ENCODE measurements around the gene KCNMB1.

KCNMB1 gene

DNA sequence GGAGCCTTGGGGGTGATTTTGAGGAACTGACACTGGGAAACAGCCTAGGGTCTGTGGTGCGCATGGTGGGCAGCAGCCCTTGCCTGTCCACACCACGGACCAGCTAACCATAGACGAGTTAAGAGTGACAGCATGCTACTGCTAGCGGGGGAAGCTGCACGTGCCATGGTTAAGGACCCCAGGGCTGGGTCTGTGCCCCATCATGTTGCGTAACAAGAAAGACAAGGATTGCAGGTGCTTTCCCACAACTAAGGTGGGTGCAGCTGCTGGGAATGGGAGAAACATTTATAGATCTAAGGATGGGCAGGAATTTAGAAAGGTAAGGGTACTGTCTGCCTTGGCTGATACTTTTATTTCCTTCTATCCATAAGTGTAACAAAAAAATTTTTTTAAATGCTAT, 17.9 kb upstream of the KCNMB1 start:
- no peak overlapping the region for H3K4me3 ChIP-seq (ENCODE audit: low read depth, low read length)
- no peak for DNase-seq (ENCODE audit: low read depth)
- TF ChIP-seq, protein P1, sequence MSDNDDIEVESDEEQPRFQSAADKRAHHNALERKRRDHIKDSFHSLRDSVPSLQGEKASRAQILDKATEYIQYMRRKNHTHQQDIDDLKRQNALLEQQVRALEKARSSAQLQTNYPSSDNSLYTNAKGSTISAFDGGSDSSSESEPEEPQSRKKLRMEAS (IDR thresholded peaks at IDR 0.05; ENCODE audit: low read depth, low read length), result no peak
- TF ChIP-seq, protein P2, sequence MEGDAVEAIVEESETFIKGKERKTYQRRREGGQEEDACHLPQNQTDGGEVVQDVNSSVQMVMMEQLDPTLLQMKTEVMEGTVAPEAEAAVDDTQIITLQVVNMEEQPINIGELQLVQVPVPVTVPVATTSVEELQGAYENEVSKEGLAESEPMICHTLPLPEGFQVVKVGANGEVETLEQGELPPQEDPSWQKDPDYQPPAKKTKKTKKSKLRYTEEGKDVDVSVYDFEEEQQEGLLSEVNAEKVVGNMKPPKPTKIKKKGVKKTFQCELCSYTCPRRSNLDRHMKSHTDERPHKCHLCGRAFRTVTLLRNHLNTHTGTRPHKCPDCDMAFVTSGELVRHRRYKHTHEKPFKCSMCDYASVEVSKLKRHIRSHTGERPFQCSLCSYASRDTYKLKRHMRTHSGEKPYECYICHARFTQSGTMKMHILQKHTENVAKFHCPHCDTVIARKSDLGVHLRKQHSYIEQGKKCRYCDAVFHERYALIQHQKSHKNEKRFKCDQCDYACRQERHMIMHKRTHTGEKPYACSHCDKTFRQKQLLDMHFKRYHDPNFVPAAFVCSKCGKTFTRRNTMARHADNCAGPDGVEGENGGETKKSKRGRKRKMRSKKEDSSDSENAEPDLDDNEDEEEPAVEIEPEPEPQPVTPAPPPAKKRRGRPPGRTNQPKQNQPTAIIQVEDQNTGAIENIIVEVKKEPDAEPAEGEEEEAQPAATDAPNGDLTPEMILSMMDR (IDR thresholded peaks at IDR 0.05; ENCODE audit: low read depth, low read length), result no peak
- TF ChIP-seq MYC (IDR thresholded peaks at IDR 0.05; ENCODE audit: low read depth, low read length) (no peak), POLR2A (IDR thresholded peaks at IDR 0.05; ENCODE audit: extremely low read depth, insufficient read length) (no peak)

DNA sequence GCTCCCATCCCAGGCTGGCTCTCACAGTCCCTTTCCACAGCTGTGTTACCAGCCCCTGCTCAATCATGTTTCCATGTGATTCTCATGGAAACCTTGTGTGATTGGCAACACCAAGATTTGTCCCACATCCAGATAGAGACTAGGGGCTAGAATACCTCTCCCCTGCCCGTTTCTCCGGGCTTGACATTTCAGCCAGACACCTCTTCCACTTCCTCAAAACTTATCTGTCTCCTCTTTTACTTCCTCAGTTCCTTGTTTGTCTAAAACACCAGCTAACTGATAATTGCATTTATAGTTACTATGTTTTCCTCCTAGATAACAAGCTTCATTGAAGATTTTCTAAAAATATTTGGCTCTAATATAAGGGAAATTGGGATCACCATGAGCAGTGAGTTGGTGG, 16.6 kb upstream of the KCNMB1 start:
- H3K4me3 ChIP-seq (ENCODE audit: low read depth, low read length), result no peak overlapping the region
- DNase-seq (ENCODE audit: low read depth), result peak; percentile 29
- TF ChIP-seq, protein P2 (IDR thresholded peaks at IDR 0.05; ENCODE audit: low read depth, low read length), result no peak
- TF ChIP-seq MYC (IDR thresholded peaks at IDR 0.05; ENCODE audit: low read depth, low read length) (no peak), POLR2A (IDR thresholded peaks at IDR 0.05; ENCODE audit: extremely low read depth, insufficient read length) (no peak)
- TF ChIP-seq, protein P1 (IDR thresholded peaks at IDR 0.05; ENCODE audit: low read depth, low read length), result no peak

DNA sequence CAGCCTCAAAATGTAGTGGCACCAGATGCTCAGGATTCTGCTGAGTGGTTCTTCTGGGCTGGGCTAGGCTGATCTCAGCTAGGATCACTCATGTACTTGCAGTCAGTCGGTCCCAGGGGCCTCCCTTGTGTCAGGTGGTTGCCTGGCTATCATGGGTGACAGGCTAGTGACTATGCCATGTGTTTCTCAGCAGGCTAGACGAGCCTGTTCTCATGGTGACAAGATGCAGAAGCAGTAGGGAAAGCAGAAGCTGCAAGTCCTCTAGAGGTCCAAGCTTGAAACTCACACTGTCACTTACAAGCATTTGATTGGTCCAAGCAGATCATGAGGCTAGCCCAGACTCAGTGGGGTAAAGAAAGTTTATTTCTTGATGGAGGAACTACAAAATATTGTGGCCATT, 15.2 kb upstream of the KCNMB1 start:
- DNase-seq (ENCODE audit: low read depth), result peak; percentile 53
- no peak overlapping the region for H3K4me3 ChIP-seq (ENCODE audit: low read depth, low read length)
- TF ChIP-seq, protein P2 (IDR thresholded peaks at IDR 0.05; ENCODE audit: low read depth, low read length), result no peak
- no peak for TF ChIP-seq POLR2A (IDR thresholded peaks at IDR 0.05; ENCODE audit: extremely low read depth, insufficient read length)
- TF ChIP-seq, protein P1 (IDR thresholded peaks at IDR 0.05; ENCODE audit: low read depth, low read length), result no peak
- no peak for TF ChIP-seq MYC (IDR thresholded peaks at IDR 0.05; ENCODE audit: low read depth, low read length)

DNA sequence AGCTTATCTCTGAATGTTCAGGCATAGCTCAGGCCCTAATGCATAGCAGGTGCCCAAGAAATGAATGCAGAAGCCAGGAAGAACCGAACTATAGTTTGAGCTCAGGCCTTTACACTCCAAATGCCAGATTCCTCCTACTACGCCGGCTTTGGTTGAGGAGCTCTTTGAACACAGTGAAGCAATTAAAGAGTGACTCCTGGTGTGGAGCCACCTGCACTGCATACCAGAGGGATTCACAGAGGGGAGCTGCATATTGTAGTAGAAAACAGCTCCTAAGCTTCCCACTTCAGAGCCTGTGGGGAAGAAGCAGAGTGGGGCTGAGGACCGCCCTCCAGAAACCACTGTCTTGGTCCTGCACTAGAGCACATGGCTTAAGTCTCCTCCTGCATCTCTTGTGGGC, 14.5 kb upstream of the KCNMB1 start:
- no peak overlapping the region for H3K4me3 ChIP-seq (ENCODE audit: low read depth, low read length)
- no peak for TF ChIP-seq MYC (IDR thresholded peaks at IDR 0.05; ENCODE audit: low read depth, low read length)
- TF ChIP-seq, protein P2 (IDR thresholded peaks at IDR 0.05; ENCODE audit: low read depth, low read length), result peak; percentile 17
- DNase-seq (ENCODE audit: low read depth), result peak; percentile 36

DNA sequence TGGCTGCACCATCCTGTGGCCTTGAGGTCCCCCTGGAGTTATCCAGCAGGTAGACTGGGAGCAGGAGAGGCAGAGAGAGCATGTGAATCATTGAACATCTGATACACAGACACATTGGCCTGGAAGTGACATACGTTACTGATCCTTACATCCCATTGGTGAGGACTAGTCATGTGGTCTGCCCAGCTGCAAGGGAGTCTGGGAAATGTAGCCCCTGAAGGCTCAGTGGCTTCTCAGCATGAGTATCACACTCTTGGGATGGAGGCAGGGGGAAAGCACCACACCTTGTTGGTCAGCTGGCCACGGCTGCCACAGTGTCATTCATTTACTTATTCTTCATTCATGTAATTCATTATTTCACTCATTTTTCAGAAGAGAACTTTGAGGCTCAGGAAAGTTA, 13.3 kb upstream of the KCNMB1 start:
- no peak for DNase-seq (ENCODE audit: low read depth)
- TF ChIP-seq, protein P2 (IDR thresholded peaks at IDR 0.05; ENCODE audit: low read depth, low read length), result no peak
- TF ChIP-seq MYC (IDR thresholded peaks at IDR 0.05; ENCODE audit: low read depth, low read length), result no peak
- TF ChIP-seq, protein P1 (IDR thresholded peaks at IDR 0.05; ENCODE audit: low read depth, low read length), result no peak
- no peak for TF ChIP-seq POLR2A (IDR thresholded peaks at IDR 0.05; ENCODE audit: extremely low read depth, insufficient read length)
- no peak overlapping the region for H3K4me3 ChIP-seq (ENCODE audit: low read depth, low read length)

DNA sequence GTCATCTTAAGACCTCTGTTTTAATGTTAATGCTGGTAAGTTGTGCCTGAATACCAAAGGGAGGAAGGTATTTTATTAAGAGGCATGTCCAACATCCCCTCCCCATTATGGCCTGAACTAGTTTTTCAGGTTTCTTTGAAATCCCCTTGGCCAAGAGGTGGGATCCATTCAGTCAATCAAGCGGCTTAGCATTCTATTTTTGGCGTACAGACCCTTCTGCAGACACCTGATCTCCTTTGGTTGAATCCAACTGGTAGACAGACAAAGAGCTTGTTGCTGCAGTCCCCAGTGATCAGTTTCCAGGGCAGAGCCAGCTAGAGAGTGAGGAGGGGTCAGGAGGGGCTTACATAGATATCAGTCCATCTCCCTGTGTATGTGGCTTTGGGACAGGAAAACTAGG, 7.9 kb upstream of the KCNMB1 start:
- no peak for DNase-seq (ENCODE audit: low read depth)
- no peak for TF ChIP-seq MYC (IDR thresholded peaks at IDR 0.05; ENCODE audit: low read depth, low read length)
- no peak for TF ChIP-seq POLR2A (IDR thresholded peaks at IDR 0.05; ENCODE audit: extremely low read depth, insufficient read length)
- TF ChIP-seq, protein P2 (IDR thresholded peaks at IDR 0.05; ENCODE audit: low read depth, low read length), result no peak
- TF ChIP-seq, protein P1 (IDR thresholded peaks at IDR 0.05; ENCODE audit: low read depth, low read length), result no peak
- no peak overlapping the region for H3K4me3 ChIP-seq (ENCODE audit: low read depth, low read length)

All from NB4 (cell line).